OCI-LY7 (cell line): ENCODE results near the gene KTN1. TPM values are rescaled to one million over a fixed set of nuclear protein-coding genes. Genes with fewer than 3 reads are reported as not detected.

Experiments
- BruUV-seq: library from RNA; stranded (reverse); fragments of 400-500 nt; replicated peaks from 2 replicates; lab custom pipeline; 2021; lab: Mats Ljungman, UMichigan
- CTCF ChIA-PET: fragments of 300-600 bp; sonication (Branson Sonifier 250); formaldehyde crosslinking; loops from one replicate; lab custom pipeline; 2022; ENCODE audit warnings: antibody characterized with exemption; ENCODE audit not compliant: unreplicated experiment; lab: Charles Lee
- POLR2A ChIA-PET: fragments of 300-600 bp; sonication (Branson Sonifier 250); formaldehyde crosslinking; loops from one replicate; lab custom pipeline; 2022; ENCODE audit warnings: antibody characterized with exemption; lab: Charles Lee
- DNase-seq: peaks from one replicate; pipeline ENCODE4 v3.0.0-alpha.2; 2015; ENCODE audit warnings: low spot score
- H2AFZ ChIP-seq: fragments of 200-600 bp; sonication (generic), shearing (Covaris generic); 2 replicates; pipeline ENCODE4 v1.6.1; 2014; ENCODE audit warnings: mild to moderate bottlenecking, antibody characterized with exemption, low read length, moderate library complexity
- H3K27ac ChIP-seq: fragments of 200-600 bp; sonication (generic); 2 replicates; pipeline ENCODE4 v1.5.1; 2014; ENCODE audit warnings: mixed run types, low read depth, mild to moderate bottlenecking, moderate library complexity, low read length, inconsistent platforms; ENCODE audit not compliant: poor library complexity, severe bottlenecking
- H3K36me3 ChIP-seq: fragments of 200-600 bp; sonication (generic); 2 replicates; pipeline ENCODE4 v1.6.1; 2014; ENCODE audit warnings: mild to moderate bottlenecking, antibody characterized with exemption, low read length, moderate library complexity, mixed read lengths; ENCODE audit not compliant: insufficient read depth
- H3K4me1 ChIP-seq: fragments of 200-600 bp; sonication (generic); 2 replicates; pipeline ENCODE4 v1.5.1; 2014; ENCODE audit warnings: mild to moderate bottlenecking, low read length; ENCODE audit not compliant: insufficient read depth, poor library complexity, severe bottlenecking
- H3K4me2 ChIP-seq: fragments of 200-600 bp; sonication (generic); 2 replicates; pipeline ENCODE4 v1.6.1; 2014; ENCODE audit warnings: mild to moderate bottlenecking, low read length
- H3K4me3 ChIP-seq: fragments of 200-600 bp; sonication (generic); 2 replicates; pipeline ENCODE4 v1.5.1; 2014; ENCODE audit warnings: mild to moderate bottlenecking, low read depth, low read length; ENCODE audit not compliant: poor library complexity, severe bottlenecking
- H3K79me2 ChIP-seq: fragments of 200-600 bp; sonication (generic); 2 replicates; pipeline ENCODE4 v1.6.1; 2016; ENCODE audit warnings: low read depth, mild to moderate bottlenecking, low read length, moderate library complexity, mixed read lengths; ENCODE audit not compliant: insufficient read depth
- H3K9me2 ChIP-seq: fragments of 200-600 bp; sonication (generic); 2 replicates; pipeline ENCODE4 v1.6.1; 2016; ENCODE audit warnings: mild to moderate bottlenecking, low read length, mixed read lengths; ENCODE audit not compliant: insufficient read depth
- H3K9me3 ChIP-seq: fragments of 200-600 bp; sonication (generic); 2 replicates; pipeline ENCODE4 v1.6.1; 2014; ENCODE audit warnings: mild to moderate bottlenecking, mixed run types, low read length, mixed read lengths
- H4K20me1 ChIP-seq: fragments of 200-600 bp; sonication (generic); 2 replicates; pipeline ENCODE4 v1.6.1; 2014; ENCODE audit warnings: mild to moderate bottlenecking, antibody characterized with exemption, low read length, moderate library complexity, mixed read lengths; ENCODE audit not compliant: insufficient read depth
- CTCF ChIP-seq: fragments of 200-600 bp; sonication (generic); conservative IDR thresholded peaks from 2 replicates; pipeline ENCODE4 v1.5.1; 2014; ENCODE audit warnings: mild to moderate bottlenecking, antibody characterized with exemption, low read length, moderate library complexity, mixed read lengths
- EZH2phosphoT487 ChIP-seq: fragments of 200-600 bp; sonication (generic); IDR thresholded peaks from 2 replicates; pipeline ENCODE4 v1.6.1; 2018; ENCODE audit warnings: low read depth, borderline replicate concordance, mild to moderate bottlenecking, mixed run types, antibody characterized with exemption, low read length, moderate library complexity, mixed read lengths
- intact Hi-C: fragments of 100-400 bp; cut with micrococcal nuclease; formaldehyde crosslinking; loops from one replicate; pipeline ENCODE4 v1.10.0; 2022; ENCODE audit not compliant: unreplicated experiment
- total RNA-seq, 2 experiments: library from RNA; depleted of rRNA in 1 of 2; stranded (reverse); fragments of >200 nt in 1 of 2; shearing (Covaris generic) in 1 of 2; gene quantifications; 2 replicates each; pipeline ENCODE4 v1.2.3, GENCODE V29; 2014 to 2022

KTN1 gene
- total RNA-seq, 2 experiments from 2014 or later: 60.6 to 124 TPM

GRCh38 chr14:55641290-55641689 lies 61.3 kb downstream of the KTN1 start:
- Histone ChIP-seq H3K4me3 (no peak overlapping the region), H3K4me1 (no peaks in the 10 kb centered on the region), H3K9me3 (no peaks in the 10 kb centered on the region), H3K79me2 (no peaks in the 10 kb centered on the region), H3K4me2 (no peak overlapping the region), H4K20me1 (no peaks in the 10 kb centered on the region), H3K36me3 (peaks cover 91% of the 10 kb centered on the region), H3K9me2 (no peaks in the 10 kb centered on the region), H3K27ac (no peak overlapping the region), H2AFZ (no peak overlapping the region)
- DNase-seq: no peak
- TF ChIP-seq EZH2phosphoT487 (no peak), CTCF (no peak)
- CTCF ChIA-PET: no interaction called here
- no TSS peak for BruUV-seq
- POLR2A ChIA-PET: interaction anchor here (0.9 to 2.0 kb wide), 2 partner anchors 10 to 18 kb away, joined by 3 to 7 read pairs; no protein-coding TSS in a partner anchor
- intact Hi-C loops: no loop called here

GRCh38 chr14:55641954-55642353 lies 61.9 kb downstream of the KTN1 start:
- Histone ChIP-seq H3K4me3 (no peak overlapping the region), H3K4me1 (no peaks in the 10 kb centered on the region), H3K9me3 (no peaks in the 10 kb centered on the region), H3K27ac (no peak overlapping the region), H4K20me1 (no peaks in the 10 kb centered on the region), H2AFZ (no peak overlapping the region), H3K4me2 (no peak overlapping the region), H3K79me2 (no peaks in the 10 kb centered on the region), H3K36me3 (peaks cover 90% of the 10 kb centered on the region), H3K9me2 (no peaks in the 10 kb centered on the region)
- BruUV-seq: no TSS peak
- TF ChIP-seq CTCF (no peak), EZH2phosphoT487 (no peak)
- CTCF ChIA-PET: no interaction called here
- POLR2A ChIA-PET: interaction anchor here (0.9 to 2.0 kb wide), 2 partner anchors 10 to 17 kb away, joined by 3 to 7 read pairs; no protein-coding TSS in a partner anchor
- intact Hi-C loops: no loop called here
- DNase-seq: no peak

GRCh38 chr14:55645145-55645544 lies 65.1 kb downstream of the KTN1 start:
- H3K4me2 ChIP-seq: no peak overlapping the region
- H4K20me1 ChIP-seq: no peaks in the 10 kb centered on the region
- TF ChIP-seq CTCF (no peak), EZH2phosphoT487 (no peak)
- no peaks in the 10 kb centered on the region for H3K9me3 ChIP-seq
- intact Hi-C loops: no loop called here
- H3K9me2 ChIP-seq: no peaks in the 10 kb centered on the region
- no peaks in the 10 kb centered on the region for H3K4me1 ChIP-seq
- no peaks in the 10 kb centered on the region for H3K79me2 ChIP-seq
- H3K36me3 ChIP-seq: peaks cover 84% of the 10 kb centered on the region
- ChIA-PET CTCF (no interaction called here), POLR2A (interaction anchor here (0.6 kb wide), 1 partner anchor 963 kb away, joined by 5 read pairs; no protein-coding TSS in a partner anchor)
- no TSS peak for BruUV-seq
- no peak overlapping the region for H2AFZ ChIP-seq
- H3K4me3 ChIP-seq: no peak overlapping the region
- no peak for DNase-seq
- H3K27ac ChIP-seq: no peak overlapping the region
